ENCODE results near the gene PTPRN.
"Not testable (repeated sequence)": the region's sequence is repeated elsewhere in the genome, so short reads cannot be mapped to it uniquely, and the experiment has no call there.

The PTPRN gene

GRCh38 chr2:219327719-219328118, 18.5 kb upstream of the PTPRN start:
- no peak overlapping the region for H3K27ac Mint-ChIP-seq
- H3K27me3 Mint-ChIP-seq: peaks cover 30% of the 10 kb centered on the region
- no peak for ATAC-seq (ENCODE audit: low read depth)
- no peak overlapping the region for H3K4me3 Mint-ChIP-seq
- H3K9me3 Mint-ChIP-seq: peaks cover 4% of the 10 kb centered on the region
- H3K4me1 Mint-ChIP-seq: no peaks in the 10 kb centered on the region
- no peak for DNase-seq (ENCODE audit: low spot score in 2 of 2)
- H3K36me3 Mint-ChIP-seq: no peaks in the 10 kb centered on the region

- Mint-ChIP-seq H3K4me3 (no peak overlapping the region), H3K9me3 (no peaks in the 10 kb centered on the region), H3K36me3 (no peaks in the 10 kb centered on the region), H3K4me1 (peaks cover 3% of the 10 kb centered on the region), H3K27me3 (peaks cover 21% of the 10 kb centered on the region), H3K27ac (no peak overlapping the region)
- DNase-seq (ENCODE audit: low spot score in 2 of 2): no peak
- no peak for ATAC-seq (ENCODE audit: low read depth)
These were observed 16.6 kb upstream of the PTPRN start for GRCh38 chr2:219325657-219326315.

- Mint-ChIP-seq H3K4me3 (no peak overlapping the region), H3K9me3 (no peaks in the 10 kb centered on the region), H3K27me3 (peaks cover 21% of the 10 kb centered on the region), H3K27ac (no peak overlapping the region), H3K4me1 (peaks cover 3% of the 10 kb centered on the region), H3K36me3 (no peaks in the 10 kb centered on the region)
- no peak for ATAC-seq (ENCODE audit: low read depth)
- DNase-seq (ENCODE audit: low spot score in 2 of 2): no peak
These were observed 15.9 kb upstream of the PTPRN start for GRCh38 chr2:219325136-219325535.

GRCh38 chr2:219323434-219323833, 14.2 kb upstream of the PTPRN start:
- H3K9me3 Mint-ChIP-seq: no peaks in the 10 kb centered on the region
- DNase-seq (ENCODE audit: low spot score in 2 of 2): no peak
- H3K27me3 Mint-ChIP-seq: peaks cover 17% of the 10 kb centered on the region
- no peak overlapping the region for H3K27ac Mint-ChIP-seq
- peaks cover 3% of the 10 kb centered on the region for H3K4me1 Mint-ChIP-seq
- no peak for ATAC-seq (ENCODE audit: low read depth)
- no peaks in the 10 kb centered on the region for H3K36me3 Mint-ChIP-seq
- no peak overlapping the region for H3K4me3 Mint-ChIP-seq

- peaks cover 13% of the 10 kb centered on the region for H3K27me3 Mint-ChIP-seq
- no peak for ATAC-seq (ENCODE audit: low read depth)
- no peaks in the 10 kb centered on the region for H3K4me1 Mint-ChIP-seq
- no peak overlapping the region for H3K27ac Mint-ChIP-seq
- DNase-seq (ENCODE audit: low spot score in 2 of 2): no peak
- H3K36me3 Mint-ChIP-seq: no peaks in the 10 kb centered on the region
- H3K4me3 Mint-ChIP-seq: no peak overlapping the region
- peaks cover 3% of the 10 kb centered on the region for H3K9me3 Mint-ChIP-seq
These were observed 5.7 kb upstream of the PTPRN start for GRCh38 chr2:219314804-219315468.

GRCh38 chr2:219312683-219313263, 3.6 kb upstream of the PTPRN start:
- H3K9me3 Mint-ChIP-seq; ATAC-seq (ENCODE audit: low read depth); H3K4me1 Mint-ChIP-seq; H3K27ac Mint-ChIP-seq; H3K36me3 Mint-ChIP-seq; DNase-seq (ENCODE audit: low spot score in 2 of 2); H3K4me3 Mint-ChIP-seq: not testable (repeated sequence)
- H3K27me3 Mint-ChIP-seq: peaks cover 20% of the 10 kb centered on the region

- peaks cover 1% of the 10 kb centered on the region for H3K9me3 Mint-ChIP-seq
- H3K27me3 Mint-ChIP-seq: peaks cover 30% of the 10 kb centered on the region
- H3K27ac Mint-ChIP-seq: no peak overlapping the region
- no peak overlapping the region for H3K4me3 Mint-ChIP-seq
- H3K36me3 Mint-ChIP-seq: no peaks in the 10 kb centered on the region
- DNase-seq (ENCODE audit: low spot score in 2 of 2) (peak; percentile 52 to 69), ATAC-seq (ENCODE audit: low read depth) (peak; percentile 70)
- no peaks in the 10 kb centered on the region for H3K4me1 Mint-ChIP-seq
These were observed 779 bp downstream of the PTPRN start for GRCh38 chr2:219308142-219309101.

- DNase-seq (ENCODE audit: low spot score in 2 of 2): no peak
- Mint-ChIP-seq H3K9me3 (peaks cover 1% of the 10 kb centered on the region), H3K4me1 (no peaks in the 10 kb centered on the region), H3K36me3 (no peaks in the 10 kb centered on the region), H3K27ac (no peak overlapping the region), H3K27me3 (peaks cover 35% of the 10 kb centered on the region), H3K4me3 (no peak overlapping the region)
- no peak for ATAC-seq (ENCODE audit: low read depth)
These were observed 3.2 kb downstream of the PTPRN start for GRCh38 chr2:219306047-219306446.

GRCh38 chr2:219304223-219304622, 5.0 kb downstream of the PTPRN start:
- ATAC-seq (ENCODE audit: low read depth) (no peak), DNase-seq (ENCODE audit: low spot score in 2 of 2) (no peak)
- Mint-ChIP-seq H3K9me3 (no peaks in the 10 kb centered on the region), H3K4me3 (no peak overlapping the region), H3K27me3 (peaks cover 30% of the 10 kb centered on the region), H3K27ac (no peak overlapping the region), H3K36me3 (no peaks in the 10 kb centered on the region), H3K4me1 (no peaks in the 10 kb centered on the region)

GRCh38 chr2:219302412-219302968, 6.7 kb downstream of the PTPRN start:
- ATAC-seq (ENCODE audit: low read depth) (no peak), DNase-seq (ENCODE audit: low spot score in 2 of 2) (no peak)
- Mint-ChIP-seq H3K27ac (no peak overlapping the region), H3K36me3 (no peaks in the 10 kb centered on the region), H3K27me3 (peaks cover 24% of the 10 kb centered on the region), H3K4me1 (no peaks in the 10 kb centered on the region), H3K9me3 (no peaks in the 10 kb centered on the region), H3K4me3 (no peak overlapping the region)

- ATAC-seq (ENCODE audit: low read depth) (no peak), DNase-seq (ENCODE audit: low spot score in 2 of 2) (no peak)
- H3K27ac Mint-ChIP-seq: no peak overlapping the region
- H3K9me3 Mint-ChIP-seq: no peaks in the 10 kb centered on the region
- H3K27me3 Mint-ChIP-seq: peaks cover 18% of the 10 kb centered on the region
- peaks cover 3% of the 10 kb centered on the region for H3K4me1 Mint-ChIP-seq
- H3K36me3 Mint-ChIP-seq: no peaks in the 10 kb centered on the region
- H3K4me3 Mint-ChIP-seq: no peak overlapping the region
These were observed 9.2 kb downstream of the PTPRN start for GRCh38 chr2:219300022-219300421.

- DNase-seq (ENCODE audit: low spot score in 2 of 2) (no peak), ATAC-seq (ENCODE audit: low read depth) (no peak)
- Mint-ChIP-seq H3K27ac (no peak overlapping the region), H3K9me3 (no peaks in the 10 kb centered on the region), H3K27me3 (peaks cover 13% of the 10 kb centered on the region), H3K4me1 (peaks cover 5% of the 10 kb centered on the region), H3K36me3 (no peaks in the 10 kb centered on the region), H3K4me3 (no peak overlapping the region)
These were observed 9.8 kb downstream of the PTPRN start for GRCh38 chr2:219299372-219299760.

- no peaks in the 10 kb centered on the region for H3K36me3 Mint-ChIP-seq
- H3K27ac Mint-ChIP-seq: no peak overlapping the region
- H3K9me3 Mint-ChIP-seq: no peaks in the 10 kb centered on the region
- peaks cover 12% of the 10 kb centered on the region for H3K27me3 Mint-ChIP-seq
- ATAC-seq (ENCODE audit: low read depth): peak; percentile 61
- H3K4me3 Mint-ChIP-seq: no peak overlapping the region
- DNase-seq (ENCODE audit: low spot score in 2 of 2): peak; percentile 97 to 99
- peaks cover 10% of the 10 kb centered on the region for H3K4me1 Mint-ChIP-seq
These were observed 10.3 kb downstream of the PTPRN start for GRCh38 chr2:219298759-219299371.

Data from memory B cell (primary cell).